Colon (tissue), 2 donors: ENCODE results near the gene GCNT1.
"Not testable (repeated sequence)": the region's sequence is repeated elsewhere in the genome, so short reads cannot be mapped to it uniquely, and the experiment has no call there.

ENCODE experiments used
- FAIRE-seq: peaks from 2 replicates; lab custom pipeline; 2012; peaks lifted over from hg19 to GRCh38; lab: Jason Lieb, UNC
- donor health status: control.
- donor health status: control.

Gene GCNT1

GRCh38 chr9:76491056-76491455, 32.1 kb downstream of the GCNT1 start:
- not testable (repeated sequence) for FAIRE-seq

- not testable (repeated sequence) for FAIRE-seq
Measured at GRCh38 chr9:76493496-76493895, 34.5 kb downstream of the GCNT1 start.

GRCh38 chr9:76500061-76500460, 41.1 kb downstream of the GCNT1 start:
- no peak for FAIRE-seq

- no peak for FAIRE-seq
Measured at GRCh38 chr9:76502746-76503145, 43.8 kb downstream of the GCNT1 start.

- no peak for FAIRE-seq
Measured at GRCh38 chr9:76510041-76510440, 51.1 kb downstream of the GCNT1 start.

GRCh38 chr9:76510446-76510845, 51.5 kb downstream of the GCNT1 start:
- FAIRE-seq: no peak

GRCh38 chr9:76512826-76513225, 53.8 kb downstream of the GCNT1 start:
- FAIRE-seq: no peak

GRCh38 chr9:76516350-76516749, 57.4 kb downstream of the GCNT1 start:
- FAIRE-seq: no peak

GRCh38 chr9:76516871-76517270, 57.9 kb downstream of the GCNT1 start:
- FAIRE-seq: no peak

- FAIRE-seq: no peak
Measured at GRCh38 chr9:76519075-76519835, 60.3 kb downstream of the GCNT1 start.

- no peak for FAIRE-seq
Measured at GRCh38 chr9:76521244-76521681, 62.3 kb downstream of the GCNT1 start.

- FAIRE-seq: no peak
Measured at GRCh38 chr9:76521906-76522305, 62.9 kb downstream of the GCNT1 start.

- FAIRE-seq: not testable (repeated sequence)
Measured at GRCh38 chr9:76523617-76524200, 64.7 kb downstream of the GCNT1 start.

GRCh38 chr9:76525196-76525595, 66.2 kb downstream of the GCNT1 start:
- FAIRE-seq: no peak

GRCh38 chr9:76526026-76526425, 67.0 kb downstream of the GCNT1 start:
- FAIRE-seq: no peak

- no peak for FAIRE-seq
Measured at GRCh38 chr9:76528056-76528455, 69.1 kb downstream of the GCNT1 start.

GRCh38 chr9:76528642-76529190, 69.7 kb downstream of the GCNT1 start:
- no peak for FAIRE-seq

- FAIRE-seq: no peak
Measured at GRCh38 chr9:76529653-76530052, 70.7 kb downstream of the GCNT1 start.

GRCh38 chr9:76530458-76531110, 71.6 kb downstream of the GCNT1 start:
- FAIRE-seq: no peak

- no peak for FAIRE-seq
Measured at GRCh38 chr9:76531231-76531780, 72.3 kb downstream of the GCNT1 start.

GRCh38 chr9:76532877-76533276, 73.9 kb downstream of the GCNT1 start:
- not testable (repeated sequence) for FAIRE-seq

GRCh38 chr9:76534026-76534425, 75.0 kb downstream of the GCNT1 start:
- FAIRE-seq: no peak
